Measurements from ENCODE around the gene IL33. TPM values are rescaled to one million over a fixed set of nuclear protein-coding genes. Genes with fewer than 3 reads are reported as not detected.
A peak's percentile ranks its signal among the peaks of the same experiment; 100 is the strongest.

Gene IL33
- total RNA-seq, 8 experiments from 2014 or later: 0.19 to 2.3 (median 0.64) TPM; not detected in 5

DNA sequence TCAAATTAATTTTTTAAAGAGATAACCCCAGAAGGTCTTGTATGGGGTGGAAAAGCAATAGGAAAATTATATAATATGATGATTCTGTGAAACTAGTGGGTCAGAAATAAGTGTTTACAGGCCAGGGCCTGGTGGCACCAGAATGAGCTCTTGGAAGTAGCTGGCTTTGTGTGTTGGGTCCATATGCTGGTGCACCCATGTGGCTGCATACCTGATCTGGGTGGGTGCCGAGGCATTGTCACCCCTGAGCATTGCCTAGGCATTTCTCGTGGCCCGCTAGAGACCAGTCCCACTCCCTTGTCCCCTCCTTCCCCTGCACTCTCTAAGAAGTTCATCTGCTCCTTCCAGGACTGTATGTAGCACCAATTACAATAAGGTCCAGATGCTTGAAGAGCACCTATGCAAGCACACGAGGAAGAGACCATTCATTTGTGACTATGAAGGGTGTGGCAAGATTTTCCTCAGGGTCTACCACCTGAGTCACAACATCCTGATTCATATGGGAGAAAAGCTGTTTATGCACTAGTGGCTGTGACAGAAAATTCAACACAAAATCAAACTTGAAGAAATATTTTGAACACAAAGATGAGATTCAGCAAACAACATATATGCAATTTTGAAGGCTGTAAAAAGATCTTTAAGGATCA lies 19.8 kb upstream of the IL33 start:
- H3K4me1 ChIP-seq (replicated peaks in 1 of 2): no peaks in the 10 kb centered on the region
- no peak overlapping the region for H3K27ac ChIP-seq
- in situ Hi-C loops (cut with MboI; ENCODE audit: low pct_unique_long_range_greater_than_20kb in 2 of 9, low sequenced_read_pairs in 9 of 9, unreplicated experiment in 9 of 9): loop anchor here in 1 of 9 experiments (10.0 kb wide), 1 partner anchor 109 kb away; no protein-coding TSS in a partner anchor
- 0 to 90% (median 62%) methylated on average over 1 to 3 of the region's 4 CpGs; no CpG with 5 or more reads in 4 of the 10 experiments for WGBS, 10 experiments
- no peak overlapping the region for H3K4me3 ChIP-seq
- no peak for ATAC-seq (replicated peaks in 6 of 8)

DNA sequence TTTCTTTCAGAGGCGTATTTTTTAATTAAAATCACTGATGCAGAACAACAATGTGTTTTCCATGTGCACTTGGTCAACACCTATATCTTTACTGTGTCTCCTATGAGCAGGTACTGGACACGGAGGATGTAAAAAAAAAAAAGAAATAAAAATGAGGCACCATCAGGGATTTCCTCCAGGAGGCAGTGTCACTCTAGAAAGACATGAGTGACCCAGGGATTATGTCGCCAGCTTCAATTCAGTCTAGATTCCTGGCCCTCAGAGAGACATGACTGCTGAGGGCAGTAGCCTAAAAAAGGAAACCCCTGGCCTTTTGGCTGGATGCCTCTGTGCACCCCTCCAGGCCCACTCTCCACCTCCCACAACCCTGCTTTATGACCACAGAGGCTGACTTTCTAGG lies 18.3 kb upstream of the IL33 start:
- in situ Hi-C loops (cut with MboI; ENCODE audit: low pct_unique_long_range_greater_than_20kb in 2 of 9, low sequenced_read_pairs in 9 of 9, unreplicated experiment in 9 of 9): loop anchor here in 1 of 9 experiments (10.0 kb wide), 1 partner anchor 107 kb away; no protein-coding TSS in a partner anchor
- WGBS, 10 experiments: 8 to 83% (median 70%) methylated on average over 1 to 3 of the region's 3 CpGs; no CpG with 5 or more reads in 1 of the 10 experiments
- Histone ChIP-seq H3K4me1 (replicated peaks in 1 of 2) (no peaks in the 10 kb centered on the region), H3K27ac (no peak overlapping the region), H3K4me3 (no peak overlapping the region)
- peak in 3 of 8 experiments; percentile 25 to 76 (median 31) for ATAC-seq (replicated peaks in 6 of 8)

DNA sequence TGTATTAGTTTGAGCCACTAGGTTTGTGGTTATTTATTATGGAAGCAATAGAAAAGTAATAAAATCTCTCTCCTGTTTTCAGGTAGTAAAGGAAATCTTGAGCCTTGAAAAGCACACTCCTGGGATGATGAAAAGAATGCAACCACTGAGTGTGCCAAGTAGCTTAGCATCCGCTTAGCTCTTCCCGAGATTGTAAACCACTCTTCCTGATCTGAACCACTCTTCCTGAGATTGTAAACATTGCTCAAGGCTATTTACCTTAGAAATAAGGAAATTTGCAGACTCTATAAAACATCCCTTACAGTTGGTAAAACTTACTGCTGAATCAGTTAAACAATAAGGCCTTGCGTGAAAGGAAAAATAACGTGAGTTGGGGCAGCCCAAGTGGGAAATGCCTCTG lies 17.4 kb upstream of the IL33 start:
- Histone ChIP-seq H3K4me1 (replicated peaks in 1 of 2) (no peaks in the 10 kb centered on the region), H3K27ac (no peak overlapping the region), H3K4me3 (no peak overlapping the region)
- in situ Hi-C loops (cut with MboI; ENCODE audit: low pct_unique_long_range_greater_than_20kb in 2 of 9, low sequenced_read_pairs in 9 of 9, unreplicated experiment in 9 of 9): loop anchor here in 1 of 9 experiments (10.0 kb wide), 1 partner anchor 107 kb away; no protein-coding TSS in a partner anchor
- 78 to 100% (median 90%) methylated on average over 1 to 4 of the region's 4 CpGs; no CpG with 5 or more reads in 2 of the 10 experiments for WGBS, 10 experiments
- ATAC-seq (replicated peaks in 6 of 8): no peak

- 0 to 100% (median 71%) methylated on average over 1 to 3 of the region's 3 CpGs; no CpG with 5 or more reads in 2 of the 10 experiments for WGBS, 10 experiments
- in situ Hi-C loops (cut with MboI; ENCODE audit: low pct_unique_long_range_greater_than_20kb in 2 of 9, low sequenced_read_pairs in 9 of 9, unreplicated experiment in 9 of 9): loop anchor here in 1 of 9 experiments (10.0 kb wide), 1 partner anchor 105 kb away; no protein-coding TSS in a partner anchor
- no peaks in the 10 kb centered on the region for H3K4me1 ChIP-seq (replicated peaks in 1 of 2)
- ATAC-seq (replicated peaks in 6 of 8): no peak
- H3K27ac ChIP-seq: no peak overlapping the region
- no peak overlapping the region for H3K4me3 ChIP-seq
Observed at GRCh38 chr9:6199596-6199995, 16.0 kb upstream of the IL33 start.

DNA sequence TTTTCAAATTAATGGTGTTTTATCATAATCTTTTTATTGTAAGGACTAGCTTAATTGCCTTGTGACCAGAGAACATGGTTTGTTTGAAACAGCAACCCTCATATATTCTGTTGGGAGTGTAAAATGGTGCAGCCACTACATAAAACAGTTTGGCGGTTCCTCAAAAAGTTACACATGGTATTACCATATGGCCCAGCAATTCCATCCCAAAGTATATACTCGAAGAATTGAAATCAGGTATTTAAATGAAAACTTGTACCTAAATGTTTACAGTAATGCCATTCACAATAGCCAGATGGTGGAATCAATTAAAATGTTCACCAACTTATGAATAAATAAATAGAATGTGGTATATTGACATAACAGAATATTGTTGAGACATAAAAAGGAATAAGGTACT lies 14.8 kb upstream of the IL33 start:
- in situ Hi-C loops (cut with MboI; ENCODE audit: low pct_unique_long_range_greater_than_20kb in 2 of 9, low sequenced_read_pairs in 9 of 9, unreplicated experiment in 9 of 9): no loop called here
- 0 to 100% (median 81%) methylated on average over 1 to 2 of the region's 2 CpGs; no CpG with 5 or more reads in 2 of the 10 experiments for WGBS, 10 experiments
- Histone ChIP-seq H3K27ac (no peak overlapping the region), H3K4me3 (no peak overlapping the region), H3K4me1 (replicated peaks in 1 of 2) (no peaks in the 10 kb centered on the region)
- ATAC-seq (replicated peaks in 6 of 8): no peak

DNA sequence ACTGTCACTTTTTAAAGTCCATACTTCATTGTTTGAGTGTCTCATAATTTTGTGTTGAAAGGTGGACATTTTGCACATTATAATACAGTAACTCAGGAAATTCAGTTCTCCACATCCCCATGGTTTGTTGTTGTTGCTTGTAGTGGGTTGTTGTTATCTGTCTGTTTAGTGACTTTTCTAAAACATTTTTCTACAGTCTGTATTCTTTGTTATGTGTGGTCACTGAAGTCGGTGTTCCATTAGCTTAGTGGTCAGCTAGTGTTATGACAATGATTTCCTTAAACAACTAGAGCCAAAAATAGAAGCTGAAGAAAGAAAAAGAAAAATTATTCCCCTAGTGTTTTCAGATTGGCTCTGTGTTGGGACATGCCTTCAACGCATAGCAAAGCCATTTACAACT lies 5.6 kb upstream of the IL33 start:
- no peak for ATAC-seq (replicated peaks in 6 of 8)
- in situ Hi-C loops (cut with MboI; ENCODE audit: low pct_unique_long_range_greater_than_20kb in 2 of 9, low sequenced_read_pairs in 9 of 9, unreplicated experiment in 9 of 9): no loop called here
- no peaks in the 10 kb centered on the region for H3K4me1 ChIP-seq (replicated peaks in 1 of 2)
- H3K27ac ChIP-seq: no peak overlapping the region
- H3K4me3 ChIP-seq: no peak overlapping the region
- WGBS, 10 experiments: 13 to 100% (median 73%) methylated on average over 1 to 2 of the region's 2 CpGs; no CpG with 5 or more reads in 1 of the 10 experiments

DNA sequence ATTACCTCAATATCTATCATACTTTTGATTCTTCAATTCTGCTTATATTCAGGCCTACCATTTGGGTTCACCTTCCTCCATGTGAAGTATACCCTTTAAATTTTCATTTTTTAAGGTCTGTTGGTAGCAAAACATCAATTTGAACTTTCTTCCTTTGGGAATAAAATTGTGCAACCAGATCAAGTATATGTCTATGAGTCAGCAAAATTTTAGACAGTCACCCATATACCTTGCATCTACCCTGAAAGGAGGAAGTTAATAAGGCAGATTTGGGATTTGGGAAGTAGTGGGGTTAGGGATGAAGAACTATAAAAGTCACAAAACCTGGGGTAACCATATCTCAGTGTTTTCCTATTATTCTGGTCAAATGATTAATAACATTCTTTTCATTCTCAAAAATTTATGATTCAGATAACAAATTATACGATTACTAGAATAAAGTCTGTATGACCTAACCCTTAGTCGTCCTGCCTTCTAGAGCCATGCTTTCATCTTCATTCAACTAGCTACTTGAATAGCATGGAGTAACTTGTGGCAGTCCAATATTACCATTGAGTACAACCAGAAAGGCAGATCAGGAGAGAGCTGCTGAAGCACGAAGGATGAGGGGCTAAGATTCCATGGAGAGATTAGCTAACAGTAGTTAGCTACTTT lies 2.8 kb upstream of the IL33 start:
- no peak for ATAC-seq (replicated peaks in 6 of 8)
- WGBS, 10 experiments: 21 to 100% (median 79%) methylated on average over 1 to 3 of the region's 3 CpGs; no CpG with 5 or more reads in 2 of the 10 experiments

DNA sequence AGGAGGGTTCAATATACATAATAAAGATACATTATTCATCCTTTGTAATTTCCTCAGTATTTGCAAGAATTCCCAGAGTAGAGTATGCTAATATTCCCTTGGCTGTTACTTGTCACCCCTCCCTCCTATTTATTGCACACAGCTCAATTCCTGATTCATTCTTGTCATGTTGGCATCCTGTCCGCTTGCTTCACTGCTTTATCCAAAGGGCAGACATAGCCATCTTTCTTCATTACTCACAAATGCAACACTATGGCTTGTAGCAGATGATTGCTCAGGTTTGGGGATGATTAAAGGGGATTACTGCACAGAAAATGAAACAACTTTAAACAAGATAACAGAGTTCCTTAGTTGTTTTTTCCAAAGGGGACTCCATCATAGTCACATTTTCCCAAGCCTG lies 1.2 kb upstream of the IL33 start:
- ATAC-seq (replicated peaks in 6 of 8): peak in 4 of 8 experiments; percentile 23 to 93 (median 66)
- Histone ChIP-seq H3K27ac (no peak overlapping the region), H3K4me1 (replicated peaks in 1 of 2) (no peaks in the 10 kb centered on the region), H3K4me3 (no peak overlapping the region)
- in situ Hi-C loops (cut with MboI; ENCODE audit: low pct_unique_long_range_greater_than_20kb in 2 of 9, low sequenced_read_pairs in 9 of 9, unreplicated experiment in 9 of 9): no loop called here
- 0 to 100% (median 68%) methylated on average over 1 of the region's 1 CpG; no CpG with 5 or more reads in 4 of the 10 experiments for WGBS, 10 experiments

More for the DNA sequence above, 2.8 kb upstream of the IL33 start:
- in situ Hi-C loops (cut with MboI; ENCODE audit: low pct_unique_long_range_greater_than_20kb in 2 of 9, low sequenced_read_pairs in 9 of 9, unreplicated experiment in 9 of 9): no loop called here
- H3K4me1 ChIP-seq (replicated peaks in 1 of 2): no peaks in the 10 kb centered on the region
- no peak overlapping the region for H3K4me3 ChIP-seq
- no peak overlapping the region for H3K27ac ChIP-seq

DNA sequence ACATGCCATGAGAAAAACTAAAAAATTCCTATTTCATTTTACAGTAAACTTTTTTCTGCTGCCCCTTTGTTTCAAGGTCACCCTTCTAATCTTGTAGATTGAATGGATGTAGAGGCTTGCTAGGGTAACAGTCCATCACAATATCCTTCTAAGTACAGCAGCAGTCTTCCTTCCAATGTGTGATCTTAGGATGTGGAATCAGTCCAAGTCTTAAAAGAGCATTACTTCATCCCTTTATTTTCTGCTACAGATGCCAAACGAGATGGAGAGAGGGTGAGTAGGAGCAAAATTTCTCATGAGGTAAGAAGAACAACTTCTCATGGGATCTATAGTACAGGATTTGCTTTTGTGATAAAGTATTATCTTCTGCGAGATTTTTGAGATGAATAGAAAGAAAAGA lies 704 bp upstream of the IL33 start:
- no peak overlapping the region for H3K27ac ChIP-seq
- H3K4me3 ChIP-seq: no peak overlapping the region
- ATAC-seq (replicated peaks in 6 of 8): no peak
- in situ Hi-C loops (cut with MboI; ENCODE audit: low pct_unique_long_range_greater_than_20kb in 2 of 9, low sequenced_read_pairs in 9 of 9, unreplicated experiment in 9 of 9): no loop called here
- H3K4me1 ChIP-seq (replicated peaks in 1 of 2): no peaks in the 10 kb centered on the region
- 40 to 100% (median 50%) methylated on average over 1 to 2 of the region's 2 CpGs; no CpG with 5 or more reads in 3 of the 10 experiments for WGBS, 10 experiments

- in situ Hi-C loops (cut with MboI; ENCODE audit: low pct_unique_long_range_greater_than_20kb in 2 of 9, low sequenced_read_pairs in 9 of 9, unreplicated experiment in 9 of 9): no loop called here
- 78 to 100% (median 94%) methylated on average over 2 to 3 of the region's 3 CpGs; no CpG with 5 or more reads in 3 of the 10 experiments for WGBS, 10 experiments
- Histone ChIP-seq H3K27ac (no peak overlapping the region), H3K4me3 (no peak overlapping the region), H3K4me1 (replicated peaks in 1 of 2) (no peaks in the 10 kb centered on the region)
- ATAC-seq (replicated peaks in 6 of 8): no peak
Observed at GRCh38 chr9:6216002-6216401, 395 bp downstream of the IL33 start.

DNA sequence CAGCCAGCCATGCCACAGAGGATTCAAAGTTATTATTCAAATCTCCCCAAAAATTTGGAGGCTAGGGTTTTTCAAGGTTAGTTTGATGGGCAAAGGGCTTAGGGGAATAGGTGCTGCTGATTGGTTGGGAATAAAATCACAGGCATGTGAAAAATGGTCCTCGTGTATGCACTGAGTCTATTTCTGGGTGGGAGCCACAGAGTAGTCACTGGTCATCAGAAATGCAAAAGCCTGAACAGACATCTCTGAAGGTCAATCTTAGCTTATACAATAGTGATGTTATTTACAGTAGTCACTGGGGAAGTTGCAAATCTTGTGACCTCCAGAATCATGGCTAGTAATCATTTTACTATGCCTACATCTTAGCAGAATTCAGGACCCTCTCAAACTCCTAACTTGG lies 1.3 kb downstream of the IL33 start:
- H3K4me1 ChIP-seq (replicated peaks in 1 of 2): no peaks in the 10 kb centered on the region
- no peak overlapping the region for H3K4me3 ChIP-seq
- H3K27ac ChIP-seq: no peak overlapping the region
- 43 to 100% (median 73%) methylated on average over 1 of the region's 1 CpG; no CpG with 5 or more reads in 4 of the 10 experiments for WGBS, 10 experiments
- no peak for ATAC-seq (replicated peaks in 6 of 8)
- in situ Hi-C loops (cut with MboI; ENCODE audit: low pct_unique_long_range_greater_than_20kb in 2 of 9, low sequenced_read_pairs in 9 of 9, unreplicated experiment in 9 of 9): no loop called here

- WGBS, 10 experiments: 0 to 100% (median 67%) methylated on average over 1 to 3 of the region's 3 CpGs
- peak in 1 of 8 experiments; percentile 27 for ATAC-seq (replicated peaks in 6 of 8)
- in situ Hi-C loops (cut with MboI; ENCODE audit: low pct_unique_long_range_greater_than_20kb in 2 of 9, low sequenced_read_pairs in 9 of 9, unreplicated experiment in 9 of 9): no loop called here
- H3K4me1 ChIP-seq (replicated peaks in 1 of 2): no peaks in the 10 kb centered on the region
- H3K4me3 ChIP-seq: no peak overlapping the region
- H3K27ac ChIP-seq: no peak overlapping the region
Observed at GRCh38 chr9:6218099-6218502, 2.5 kb downstream of the IL33 start.

- no peak overlapping the region for H3K27ac ChIP-seq
- in situ Hi-C loops (cut with MboI; ENCODE audit: low pct_unique_long_range_greater_than_20kb in 2 of 9, low sequenced_read_pairs in 9 of 9, unreplicated experiment in 9 of 9): no loop called here
- no peak for ATAC-seq (replicated peaks in 6 of 8)
- no peaks in the 10 kb centered on the region for H3K4me1 ChIP-seq (replicated peaks in 1 of 2)
- 30 to 100% (median 91%) methylated on average over 1 to 4 of the region's 4 CpGs; no CpG with 5 or more reads in 2 of the 10 experiments for WGBS, 10 experiments
- H3K4me3 ChIP-seq: no peak overlapping the region
Observed at GRCh38 chr9:6219040-6219439, 3.4 kb downstream of the IL33 start.
